ENCODE results near the gene EYA3.

EYA3 gene

GRCh38 chr1:27979859-27980201 is 108.6 kb downstream of the EYA3 start:
- no peak overlapping the region for H3K4me3 ChIP-seq (ENCODE audit: low read depth, low read length)
- no peak for DNase-seq (ENCODE audit: low read depth)

- H3K4me3 ChIP-seq (ENCODE audit: low read depth, low read length), result no peak overlapping the region
- peak; percentile 46 for DNase-seq (ENCODE audit: low read depth)
These were observed 109.1 kb downstream of the EYA3 start for GRCh38 chr1:27979151-27979858.

- no peak overlapping the region for H3K4me3 ChIP-seq (ENCODE audit: low read depth, low read length)
- DNase-seq (ENCODE audit: low read depth), result no peak
These were observed 114.0 kb downstream of the EYA3 start for GRCh38 chr1:27974417-27974781.

GRCh38 chr1:27973771-27974416 is 114.5 kb downstream of the EYA3 start:
- no peak overlapping the region for H3K4me3 ChIP-seq (ENCODE audit: low read depth, low read length)
- DNase-seq (ENCODE audit: low read depth), result no peak

GRCh38 chr1:27972141-27972540 is 116.3 kb downstream of the EYA3 start:
- H3K4me3 ChIP-seq (ENCODE audit: low read depth, low read length), result no peak overlapping the region
- no peak for DNase-seq (ENCODE audit: low read depth)

- H3K4me3 ChIP-seq (ENCODE audit: low read depth, low read length), result no peak overlapping the region
- DNase-seq (ENCODE audit: low read depth), result peak; percentile 37
These were observed 116.7 kb downstream of the EYA3 start for GRCh38 chr1:27971674-27972073.

- H3K4me3 ChIP-seq (ENCODE audit: low read depth, low read length), result no peak overlapping the region
- peak; percentile 63 for DNase-seq (ENCODE audit: low read depth)
These were observed 118.0 kb downstream of the EYA3 start for GRCh38 chr1:27970401-27970800.

- no peak overlapping the region for H3K4me3 ChIP-seq (ENCODE audit: low read depth, low read length)
- DNase-seq (ENCODE audit: low read depth), result peak; percentile 62
These were observed 119.7 kb downstream of the EYA3 start for GRCh38 chr1:27968692-27969091.

GRCh38 chr1:27967884-27968466 is 120.4 kb downstream of the EYA3 start:
- no peak overlapping the region for H3K4me3 ChIP-seq (ENCODE audit: low read depth, low read length)
- no peak for DNase-seq (ENCODE audit: low read depth)

- no peak for DNase-seq (ENCODE audit: low read depth)
- H3K4me3 ChIP-seq (ENCODE audit: low read depth, low read length), result no peak overlapping the region
These were observed 121.1 kb downstream of the EYA3 start for GRCh38 chr1:27967106-27967883.

GRCh38 chr1:27966402-27967105 is 121.9 kb downstream of the EYA3 start:
- DNase-seq (ENCODE audit: low read depth), result no peak
- H3K4me3 ChIP-seq (ENCODE audit: low read depth, low read length), result no peak overlapping the region

- no peak overlapping the region for H3K4me3 ChIP-seq (ENCODE audit: low read depth, low read length)
These were observed 125.0 kb downstream of the EYA3 start for GRCh38 chr1:27963393-27963792.

GRCh38 chr1:27961646-27962221 is 126.7 kb downstream of the EYA3 start:
- H3K4me3 ChIP-seq (ENCODE audit: low read depth, low read length), result no peak overlapping the region
- no peak for DNase-seq (ENCODE audit: low read depth)

More at GRCh38 chr1:27963393-27963792, 125.0 kb downstream of the EYA3 start:
- no peak for DNase-seq (ENCODE audit: low read depth)

- no peak for DNase-seq (ENCODE audit: low read depth)
- H3K4me3 ChIP-seq (ENCODE audit: low read depth, low read length), result peak overlapping the region; percentile 73
These were observed 127.4 kb downstream of the EYA3 start for GRCh38 chr1:27960762-27961645.

- peak within 1 kb of the TSS; percentile 73 for H3K4me3 ChIP-seq (ENCODE audit: low read depth, low read length)
- peak; percentile 17 for DNase-seq (ENCODE audit: low read depth)
These were observed 128.4 kb downstream of the EYA3 start, which contains the start of gene XKR8 for GRCh38 chr1:27959792-27960603. TSS of gene XKR8 (plus strand) at chr1:27959973. CDS start at chr1:27960070, 97 bp downstream.

GRCh38 chr1:27958513-27958912 is 129.9 kb downstream of the EYA3 start:
- DNase-seq (ENCODE audit: low read depth), result no peak
- no peak overlapping the region for H3K4me3 ChIP-seq (ENCODE audit: low read depth, low read length)

GRCh38 chr1:27957655-27958054 is 130.8 kb downstream of the EYA3 start:
- H3K4me3 ChIP-seq (ENCODE audit: low read depth, low read length), result no peak overlapping the region
- no peak for DNase-seq (ENCODE audit: low read depth)

All from skeletal muscle cell (primary cell).